HT1080 (cell line): ENCODE data around the gene FNDC3B. TPM values are rescaled to one million over a fixed set of nuclear protein-coding genes. Genes with fewer than 3 reads are reported as not detected.
A peak's percentile ranks its signal among the peaks of the same experiment; 100 is the strongest.
"Not testable (repeated sequence)": the region's sequence is repeated elsewhere in the genome, so short reads cannot be mapped to it uniquely, and the experiment has no call there.

Experiments used
- DNase-seq: peaks from one replicate; pipeline ENCODE4 v3.0.0-alpha.2; 2015; ENCODE audit warnings: low read depth
- total RNA-seq: library from RNA; depleted of rRNA; stranded (reverse); fragments of >200 nt; shearing (Covaris generic); gene quantifications from 2 replicates; pipeline ENCODE4 v1.2.3, GENCODE V29; 2014

FNDC3B gene
- total RNA-seq, 1 experiment from 2014 or later, result 63.7 TPM

GRCh38 chr3:172031996-172032395, 7.4 kb upstream of the FNDC3B start:
- no peak for DNase-seq

GRCh38 chr3:172033396-172033795, 6.0 kb upstream of the FNDC3B start:
- DNase-seq, result no peak

GRCh38 chr3:172034786-172035685, 4.3 kb upstream of the FNDC3B start:
- peak; percentile 66 for DNase-seq

GRCh38 chr3:172036541-172037215, 2.7 kb upstream of the FNDC3B start:
- no peak for DNase-seq

- DNase-seq, result no peak
Measured at GRCh38 chr3:172038798-172039435, 461 bp upstream of the FNDC3B start.

GRCh38 chr3:172040078-172040980, 951 bp downstream of the FNDC3B start:
- DNase-seq, result peak; percentile 74

GRCh38 chr3:172040981-172041963, 1.9 kb downstream of the FNDC3B start:
- peak; percentile 79 for DNase-seq

GRCh38 chr3:172042136-172042662, 2.8 kb downstream of the FNDC3B start:
- DNase-seq, result no peak

- not testable (repeated sequence) for DNase-seq
Measured at GRCh38 chr3:172042663-172043179, 3.3 kb downstream of the FNDC3B start.

GRCh38 chr3:172043233-172043632, 3.9 kb downstream of the FNDC3B start:
- no peak for DNase-seq

GRCh38 chr3:172043766-172044165, 4.4 kb downstream of the FNDC3B start:
- no peak for DNase-seq

GRCh38 chr3:172044833-172045585, 5.6 kb downstream of the FNDC3B start:
- no peak for DNase-seq

GRCh38 chr3:172046268-172046915, 7.0 kb downstream of the FNDC3B start:
- DNase-seq, result no peak

GRCh38 chr3:172047567-172048115, 8.3 kb downstream of the FNDC3B start:
- DNase-seq, result no peak

GRCh38 chr3:172048599-172048998, 9.2 kb downstream of the FNDC3B start:
- no peak for DNase-seq

- no peak for DNase-seq
Measured at GRCh38 chr3:172051310-172051956, 12.1 kb downstream of the FNDC3B start.

GRCh38 chr3:172051957-172052354, 12.6 kb downstream of the FNDC3B start:
- DNase-seq, result no peak
